HepG2 (cell line): ENCODE measurements around the gene NEURL1B. TPM values are rescaled to one million over a fixed set of nuclear protein-coding genes. Genes with fewer than 3 reads are reported as not detected.

Source experiments
- ATAC-seq: fragments of 200-7000 bp; cut with Tn5 transposase; 3 replicates; pipeline ENCODE4 v1.9.1; 2020; ENCODE audit warnings: mild to moderate bottlenecking, moderate library complexity
- BruUV-seq: library from RNA; stranded (reverse); fragments of 400-500 nt; replicated peaks from 2 replicates; lab custom pipeline; 2021; lab: Mats Ljungman, UMichigan
- CTCF ChIA-PET: fragments of 300-600 bp; formaldehyde crosslinking; extraction: SDS; loops from one replicate; lab custom pipeline; 2021; ENCODE audit warnings: low total read pairs, inconsistent platforms, low intra/inter-chr PET ratio; lab: Yijun Ruan, JAX
- POLR2A ChIA-PET: fragments of 350-600 bp; sonication (Branson Sonifier 250); formaldehyde crosslinking; loops from one replicate; lab custom pipeline; 2020; ENCODE audit warnings: antibody characterized with exemption, inconsistent platforms; lab: Yijun Ruan, JAX
- DNase-seq: peaks from one replicate; pipeline ENCODE4 v3.0.0-alpha.2; 2015; ENCODE audit warnings: low spot score
- FAIRE-seq: peaks from 3 replicates; lab custom pipeline; 2011; peaks lifted over from hg19 to GRCh38; lab: Jason Lieb, UNC
- H2AFZ ChIP-seq: one replicate; pipeline ENCODE4 v1.6.1; 2011; ENCODE audit warnings: low read length, inconsistent platforms
- H3K27ac ChIP-seq: fragments of 300-600 bp; 3 replicates; pipeline ENCODE4 v1.8.0; 2011; ENCODE audit warnings: mixed run types, mild to moderate bottlenecking, mixed read lengths, low read length, inconsistent platforms; ENCODE audit not compliant: insufficient read depth; ENCODE audit errors: extremely low read length
- H3K27me3 ChIP-seq, 2 experiments: fragments of 200-600 bp in 1 of 2; 2 replicates in 1 of 2; 3 replicates in 1 of 2; pipeline versions ENCODE4 v1.6.0 to v1.8.0; 2011; ENCODE audit warnings: low read length in 2 of 2, mild to moderate bottlenecking in 2 of 2, moderate library complexity in 2 of 2, inconsistent platforms in 1 of 2; ENCODE audit not compliant: insufficient read depth in 2 of 2, control insufficient read depth in 1 of 2
- H3K36me3 ChIP-seq, 2 experiments: fragments of 200-600 bp in 1 of 2; replicated peaks in 1 of 2; 2 replicates in 1 of 2; 3 replicates in 1 of 2; pipeline versions ENCODE4 v1.5.1 to v1.8.0; 2011; ENCODE audit warnings: low read length in 2 of 2, inconsistent platforms in 1 of 2; ENCODE audit not compliant: insufficient read depth in 2 of 2, control insufficient read depth in 1 of 2
- H3K4me1 ChIP-seq: 2 replicates; pipeline ENCODE4 v1.5.1; 2012; ENCODE audit warnings: low read length, inconsistent platforms; ENCODE audit not compliant: insufficient read depth
- H3K4me2 ChIP-seq: 2 replicates; pipeline ENCODE4 v1.6.0; 2011; ENCODE audit warnings: low read depth, low read length, inconsistent platforms
- H3K4me3 ChIP-seq, 3 experiments: fragments of 200-600 bp in 1 of 3; sonication (generic), shearing (Covaris generic) in 1 of 3; replicated peaks in 1 of 3; 2 replicates each; pipeline ENCODE4 v1.5.1; 2011 to 2016; ENCODE audit warnings: low read length in 3 of 3, inconsistent platforms in 2 of 3, low read depth in 2 of 3, mild to moderate bottlenecking in 2 of 3, control low read depth in 1 of 3, mixed read lengths in 1 of 3; ENCODE audit not compliant: insufficient read depth in 1 of 3
- H3K79me2 ChIP-seq: one replicate; pipeline ENCODE4 v1.6.1; 2011; ENCODE audit warnings: low read length, inconsistent platforms; ENCODE audit not compliant: insufficient read depth
- H3K9ac ChIP-seq: 2 replicates; pipeline ENCODE4 v1.6.0; 2011; ENCODE audit warnings: mild to moderate bottlenecking, low read depth, low read length, inconsistent platforms; ENCODE audit not compliant: insufficient read depth
- H3K9me3 ChIP-seq: 2 replicates; pipeline ENCODE4 v1.5.1; 2012; ENCODE audit warnings: mild to moderate bottlenecking, low read length
- H4K20me1 ChIP-seq: 2 replicates; pipeline ENCODE4 v1.6.0; 2011; ENCODE audit warnings: inconsistent platforms, mild to moderate bottlenecking, low read length, moderate library complexity; ENCODE audit not compliant: insufficient read depth
- CTCF ChIP-seq: sonication (generic); formaldehyde crosslinking; IDR thresholded peaks from 2 replicates; pipeline ENCODE4 v1.5.0; 2020; ENCODE audit warnings: mild to moderate bottlenecking, missing genetic modification reagents, moderate library complexity
- ETS1 ChIP-seq: sonication (generic); formaldehyde crosslinking; IDR thresholded peaks from 2 replicates; pipeline ENCODE4 v1.4.0; 2020; ENCODE audit warnings: missing genetic modification reagents
- FOXK2 ChIP-seq: fragments of 450-650 bp; IDR thresholded peaks from 2 replicates; pipeline ENCODE4 v1.6.1; 2016
- TFAP4 ChIP-seq: sonication (generic); IDR thresholded peaks from 2 replicates; pipeline ENCODE4 v1.6.1; 2016; ENCODE audit warnings: low read depth, borderline replicate concordance
- THAP8 ChIP-seq: sonication (generic); formaldehyde crosslinking; IDR thresholded peaks from 2 replicates; pipeline ENCODE4 v1.5.1; 2020; ENCODE audit warnings: missing genetic modification reagents, mild to moderate bottlenecking, borderline replicate concordance
- ZNF670 ChIP-seq: sonication (generic); formaldehyde crosslinking; IDR thresholded peaks from 2 replicates; pipeline ENCODE4 v1.8.0; 2022; ENCODE audit warnings: mild to moderate bottlenecking, missing genetic modification reagents, borderline replicate concordance
- ZNF777 ChIP-seq: sonication (generic); formaldehyde crosslinking; IDR thresholded peaks from 2 replicates; pipeline ENCODE4 v1.4.0; 2020; ENCODE audit warnings: missing genetic modification reagents
- ZNF800 ChIP-seq: sonication (generic); formaldehyde crosslinking; IDR thresholded peaks from 2 replicates; pipeline ENCODE4 v1.4.0; 2020; ENCODE audit warnings: missing genetic modification reagents
- WGBS: methylation state at CpG from one replicate; pipeline ENCODE4 v1.1.6; 2017; ENCODE audit warnings: low lambda C conversion rate; 5-methylcytosine and 5-hydroxymethylcytosine counted together
- in situ Hi-C: cut with HindIII; loops from 2 replicates; pipeline ENCODE4 v1.10.0; 2017; ENCODE audit warnings: low pct_unique_long_range_greater_than_20kb; ENCODE audit not compliant: extremely low pct_ligation_motif_present
- intact Hi-C: fragments of 100-400 bp; cut with micrococcal nuclease; formaldehyde crosslinking; loops from one replicate; pipeline ENCODE4 v1.10.0; 2022; ENCODE audit not compliant: unreplicated experiment
- polyA plus RNA-seq, 8 experiments: library from polyadenylated mRNA; depleted of rRNA in 3 of 8; stranded (reverse) in 7 of 8; unstranded in 1 of 8; fragments of >200 nt; fragmentation: Illumina TruSeq in 4 of 8; extraction: Trizol in 4 of 8; gene quantifications; 2 replicates each; pipeline versions ENCODE4 v1.2.1 to v1.2.3, GENCODE V29; 2011 to 2016; ENCODE audit warnings: low read depth in 4 of 8, missing spikeins in 1 of 8, mixed read lengths in 1 of 8; ENCODE audit not compliant: insufficient read depth in 1 of 8
- total RNA-seq, 5 experiments: library from RNA; depleted of rRNA; stranded (reverse); fragments of >200 nt; fragmentation: Illumina TruSeq; extraction: Trizol; gene quantifications; 2 replicates each; pipeline ENCODE4 v1.2.3, GENCODE V29; 2016; ENCODE audit warnings: low read depth in 1 of 5

NEURL1B gene
- total and polyA plus RNA-seq, 2 of the 13 experiments (the other 11 are each of a cell fraction or from before 2014, with no cell fraction given), result 0.09 to 0.13 TPM

- peak; percentile 89 for TF ChIP-seq ZNF800 (CRISPR knock-in tag)
- 0 out of 2 replicates have a peak, but pooled peaks have one; percentile 4 for TF ChIP-seq CTCF (CRISPR knock-in tag)
- no peak for TF ChIP-seq ETS1 (CRISPR knock-in tag)
- no peak for TF ChIP-seq ZNF670 (CRISPR knock-in tag)
- TF ChIP-seq ZNF777, result peak; percentile 63; the same call in 1 of the 2 replicates
Observed at GRCh38 chr5:172641359-172642050, 442 bp downstream of the NEURL1B start (continued).

- no peak overlapping the region for H3K27ac ChIP-seq
- H3K9ac ChIP-seq, result no peak overlapping the region
- H3K36me3 ChIP-seq, result no peaks in the 10 kb centered on the region
- ChIA-PET CTCF (no interaction called here), POLR2A (no interaction called here)
- in situ Hi-C loops (no loop called here), intact Hi-C loops (loop anchor here (10.0 kb wide), 1 partner anchor 53 kb away; no protein-coding TSS in a partner anchor)
- ATAC-seq, result no peak
- H4K20me1 ChIP-seq, result no peaks in the 10 kb centered on the region
- BruUV-seq, result no TSS peak
- no peak overlapping the region for H3K4me2 ChIP-seq
- peaks cover 0 to 38% of the 10 kb centered on the region in 2 experiments; a peak in 3 of 5 replicates for H3K27me3 ChIP-seq
- 83% methylated on average over 14 of the region's 14 CpGs for WGBS
- peaks cover 9% of the 10 kb centered on the region for H3K4me1 ChIP-seq
- no peak for FAIRE-seq
- no peak for DNase-seq
- H3K9me3 ChIP-seq, result no peaks in the 10 kb centered on the region
- TF ChIP-seq TFAP4 (no peak), THAP8 (no peak), FOXK2 (no peak)
- H3K4me3 ChIP-seq, result no peak overlapping the region
- no peaks in the 10 kb centered on the region for H3K79me2 ChIP-seq
- no peak overlapping the region for H2AFZ ChIP-seq
Observed at GRCh38 chr5:172642051-172642409, 967 bp downstream of the NEURL1B start.
